HCT116 (cell line): ENCODE measurements around the gene DNAH9. TPM values are rescaled to one million over a fixed set of nuclear protein-coding genes. Genes with fewer than 3 reads are reported as not detected.
A peak's percentile ranks its signal among the peaks of the same experiment; 100 is the strongest.
"Not testable (repeated sequence)": the region's sequence is repeated elsewhere in the genome, so short reads cannot be mapped to it uniquely, and the experiment has no call there.

Experiments
- ATAC-seq: fragments of 200-7000 bp; cut with Tn5 transposase; 2 replicates; pipeline ENCODE4 v1.9.1; 2020; ENCODE audit warnings: mild to moderate bottlenecking, moderate library complexity
- BruUV-seq: library from RNA; stranded (reverse); fragments of 400-500 nt; replicated peaks from 2 replicates; lab custom pipeline; 2021; lab: Mats Ljungman, UMichigan
- CTCF ChIA-PET: fragments of 300-600 bp; sonication (Branson Sonifier 250); formaldehyde crosslinking; loops from one replicate; lab custom pipeline; 2021; ENCODE audit warnings: antibody characterized with exemption; lab: Charles Lee
- POLR2A ChIA-PET: fragments of 300-600, 350-600 bp; sonication (Branson Sonifier 250); formaldehyde crosslinking; loops from one replicate; lab custom pipeline; 2021; ENCODE audit warnings: antibody characterized with exemption; lab: Charles Lee
- RAD21 ChIA-PET, 2 experiments: fragments of 300-600 bp; sonication (Branson Sonifier 250); formaldehyde crosslinking; loops; one replicate each; lab custom pipeline; 2023; ENCODE audit warnings: low total read pairs in 2 of 2; ENCODE audit not compliant: uncharacterized antibody in 2 of 2, unreplicated experiment in 2 of 2, low non-redundant PET in 1 of 2; lab: Charles Lee
- DNase-seq: peaks from one replicate; pipeline ENCODE4 v3.0.0-alpha.2; 2010; ENCODE audit warnings: low read depth, low spot score
- H2AFZ ChIP-seq: fragments of 200-600 bp; shearing (Covaris generic), sonication (generic); 2 replicates; pipeline ENCODE4 v1.6.1; 2017; ENCODE audit warnings: low read depth, mixed run types, mixed read lengths, antibody characterized with exemption, low read length; ENCODE audit not compliant: poor library complexity, severe bottlenecking
- H3K27ac ChIP-seq: 2 replicates; pipeline ENCODE4 v1.5.1; 2012; ENCODE audit warnings: low read depth, low read length
- H3K27me3 ChIP-seq: fragments of 200-600 bp; sonication (generic); 2 replicates; pipeline ENCODE4 v1.6.1; 2016; ENCODE audit warnings: mixed run types, low read length, mixed read lengths; ENCODE audit not compliant: insufficient read depth
- H3K36me3 ChIP-seq, 2 experiments: fragments of 200-500 bp in 1 of 2; fragments of 200-600 bp in 1 of 2; sonication (Bioruptor generic) in 1 of 2; sonication (generic) in 1 of 2; 2 replicates each; pipeline versions ENCODE4 v1.5.1 to v1.6.1; 2014 to 2016; ENCODE audit warnings: low read length in 2 of 2, inconsistent platforms in 1 of 2, mixed read lengths in 1 of 2, mixed run types in 1 of 2; ENCODE audit not compliant: insufficient read depth in 2 of 2, control insufficient read depth in 1 of 2
- H3K4me1 ChIP-seq, 2 experiments: fragments of 200-600 bp in 1 of 2; sonication (generic) in 1 of 2; 2 replicates each; pipeline versions ENCODE4 v1.5.1 to v1.6.1; 2012 to 2017; ENCODE audit warnings: low read length in 2 of 2, inconsistent platforms in 1 of 2, mild to moderate bottlenecking in 1 of 2, mixed read lengths in 1 of 2, mixed run types in 1 of 2, moderate library complexity in 1 of 2; ENCODE audit not compliant: insufficient read depth in 2 of 2, control insufficient read depth in 1 of 2
- H3K4me2 ChIP-seq: fragments of 200-600 bp; sonication (generic); 2 replicates; pipeline ENCODE4 v1.6.1; 2017; ENCODE audit warnings: mixed run types, low read length, mixed read lengths
- H3K4me3 ChIP-seq, 2 experiments: fragments of 200-600 bp in 1 of 2; sonication (generic) in 1 of 2; replicated peaks in 1 of 2; 2 replicates each; pipeline ENCODE4 v1.5.1; 2011 to 2016; ENCODE audit warnings: low read length in 2 of 2, control low read depth in 1 of 2, low read depth in 1 of 2, mild to moderate bottlenecking in 1 of 2, mixed read lengths in 1 of 2, mixed run types in 1 of 2
- H3K79me2 ChIP-seq: fragments of 200-600 bp; sonication (generic); 2 replicates; pipeline ENCODE4 v1.6.1; 2017; ENCODE audit warnings: mild to moderate bottlenecking, mixed run types, low read length, moderate library complexity, mixed read lengths; ENCODE audit not compliant: insufficient read depth
- H3K9ac ChIP-seq: fragments of 200-600 bp; sonication (generic); 2 replicates; pipeline ENCODE4 v1.6.1; 2016; ENCODE audit warnings: low read length, mixed read lengths
- H3K9me2 ChIP-seq: fragments of 200-600 bp; sonication (generic), shearing (Covaris generic); 2 replicates; pipeline ENCODE4 v1.6.1; 2017; ENCODE audit warnings: mixed run types, mild to moderate bottlenecking, moderate library complexity; ENCODE audit not compliant: insufficient read depth
- H3K9me3 ChIP-seq, 2 experiments: fragments of 200-500 bp in 1 of 2; fragments of 200-600 bp in 1 of 2; sonication (Bioruptor generic) in 1 of 2; sonication (generic) in 1 of 2; 2 replicates each; pipeline ENCODE4 v1.6.1; 2014 to 2017; ENCODE audit warnings: low read length in 2 of 2, mixed read lengths in 2 of 2, inconsistent platforms in 1 of 2, low read depth in 1 of 2, mild to moderate bottlenecking in 1 of 2, mixed run types in 1 of 2, moderate library complexity in 1 of 2; ENCODE audit not compliant: control insufficient read depth in 1 of 2, insufficient read depth in 1 of 2
- H4K20me1 ChIP-seq: fragments of 200-600 bp; sonication (generic), shearing (Covaris generic); 2 replicates; pipeline ENCODE4 v1.6.1; 2017; ENCODE audit warnings: mixed run types, mild to moderate bottlenecking, moderate library complexity; ENCODE audit not compliant: insufficient read depth
- CEBPB ChIP-seq: IDR thresholded peaks from 2 replicates; pipeline ENCODE4 v1.6.1; 2012; ENCODE audit warnings: low read depth
- EGR1 ChIP-seq: IDR thresholded peaks from 2 replicates; pipeline ENCODE4 v1.6.1; 2012; ENCODE audit warnings: low read depth
- EZH2phosphoT487 ChIP-seq: fragments of 200-600 bp; IDR thresholded peaks from 2 replicates; pipeline ENCODE4 v1.6.1; 2018; ENCODE audit warnings: antibody characterized with exemption, borderline replicate concordance
- JUND ChIP-seq: IDR thresholded peaks from 2 replicates; pipeline ENCODE4 v1.6.1; 2012
- POLR2AphosphoS5 ChIP-seq: IDR thresholded peaks from 2 replicates; pipeline ENCODE4 v1.6.1; 2011; ENCODE audit warnings: mild to moderate bottlenecking, low read depth, low read length, moderate library complexity
- SP1 ChIP-seq: IDR thresholded peaks from 2 replicates; pipeline ENCODE4 v1.6.1; 2012; ENCODE audit warnings: low read depth
- TCF7L2 ChIP-seq: IDR thresholded peaks from 2 replicates; pipeline ENCODE4 v1.7.0; 2011; ENCODE audit warnings: borderline replicate concordance, inconsistent platforms; ENCODE audit not compliant: insufficient read depth, insufficient read length; ENCODE audit errors: extremely low read depth
- ZNF274 ChIP-seq: fragments of 200-500 bp; sonication (Bioruptor generic); IDR thresholded peaks from 2 replicates; pipeline ENCODE4 v1.6.1; 2014; ENCODE audit warnings: mild to moderate bottlenecking, low read depth, low read length, inconsistent platforms
- intact Hi-C: fragments of 100-400 bp; cut with micrococcal nuclease; formaldehyde crosslinking; loops from 2 replicates; pipeline ENCODE4 v1.10.0; 2022
- total RNA-seq: library from RNA; stranded (reverse); gene quantifications from one replicate; pipeline ENCODE4 v1.2.1, GENCODE V29; 2021; ENCODE audit not compliant: unreplicated experiment
- TF ChIP-seq, protein P1 (sequence below): IDR thresholded peaks from 2 replicates; pipeline ENCODE4 v1.6.1; 2012
- TF ChIP-seq, protein P2 (sequence below), 3 experiments: fragments of 200-600 bp in 1 of 3; sonication (generic) in 1 of 3; IDR thresholded peaks in 2 of 3; conservative IDR thresholded peaks in 1 of 3; 2 replicates each; pipeline ENCODE4 v1.5.1; 2012 to 2017; ENCODE audit warnings: low read depth in 2 of 3, low read length in 2 of 3, antibody characterized with exemption in 1 of 3, borderline replicate concordance in 1 of 3, control low read depth in 1 of 3, mild to moderate bottlenecking in 1 of 3, mixed read lengths in 1 of 3, mixed run types in 1 of 3, moderate library complexity in 1 of 3; ENCODE audit not compliant: insufficient read depth in 1 of 3
- TF ChIP-seq, protein P3 (sequence below): IDR thresholded peaks from 2 replicates; pipeline ENCODE4 v1.6.1; 2012; ENCODE audit warnings: low read depth

The DNAH9 gene
- total RNA-seq, 1 experiment from 2014 or later, result not detected

DNA sequence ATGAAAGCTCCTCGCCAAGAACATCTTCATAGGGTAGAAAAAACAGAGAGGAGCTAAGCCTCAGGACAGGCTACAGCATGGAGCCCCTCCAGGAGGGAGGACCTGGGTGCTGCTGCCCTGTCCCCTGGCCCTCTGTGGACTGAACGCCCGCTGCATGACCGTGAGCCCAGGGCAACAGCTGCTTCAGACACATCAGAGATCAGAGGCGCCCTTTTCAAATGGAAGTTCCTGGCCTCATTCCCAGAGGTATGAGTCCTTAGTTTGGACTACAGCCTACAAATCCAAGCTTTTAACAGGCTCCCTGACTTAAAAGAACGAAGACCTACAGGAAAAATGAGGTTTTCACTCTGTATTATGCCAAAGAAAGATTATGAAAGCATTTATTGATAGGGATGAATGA, 350.5 kb downstream of the DNAH9 start (continued):
- TF ChIP-seq EZH2phosphoT487 (no peak), POLR2AphosphoS5 (no peak), ZNF274 (no peak), CEBPB (peak; percentile 32; the same call in 1 of the 2 replicates), TCF7L2 (no peak), EGR1 (no peak)

DNA sequence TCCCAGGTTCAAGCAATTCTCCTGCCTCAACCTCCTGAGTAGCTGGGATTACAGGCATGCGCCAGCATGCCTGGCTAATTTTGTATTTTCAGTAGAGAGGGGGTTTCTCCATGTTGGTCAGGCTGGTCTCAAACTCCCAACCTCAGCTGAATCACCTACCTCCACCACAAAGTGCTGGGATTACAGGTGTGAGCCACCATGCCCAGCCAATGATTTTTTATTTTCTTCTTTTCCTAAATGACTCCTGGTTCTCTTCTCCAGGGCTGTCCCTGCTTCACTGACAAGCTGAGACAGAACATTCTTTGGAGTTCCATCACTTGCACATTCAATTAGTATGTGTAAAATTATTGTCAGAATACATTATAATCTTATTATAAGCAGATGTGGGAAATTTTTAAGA, 351.3 kb downstream of the DNAH9 start:
- RAD21 ChIA-PET, H3K9me2 ChIP-seq, H3K9me3 ChIP-seq, ATAC-seq, H4K20me1 ChIP-seq, H3K4me3 ChIP-seq, H2AFZ ChIP-seq, BruUV-seq, H3K9ac ChIP-seq, POLR2A ChIA-PET, H3K36me3 ChIP-seq, H3K79me2 ChIP-seq, DNase-seq, intact Hi-C loops, H3K27me3 ChIP-seq: not testable (repeated sequence)
- peak overlapping the region; percentile 39; the same call in 1 of the 2 replicates for H3K27ac ChIP-seq
- H3K4me2 ChIP-seq, result peak overlapping the region; percentile 71
- CTCF ChIA-PET, result interaction anchor here (2.7 kb wide), 1 partner anchor 14 kb away, joined by 14 read pairs; no protein-coding TSS in a partner anchor
- H3K4me1 ChIP-seq, result peaks cover 12 to 29% of the 10 kb centered on the region in 2 experiments

DNA sequence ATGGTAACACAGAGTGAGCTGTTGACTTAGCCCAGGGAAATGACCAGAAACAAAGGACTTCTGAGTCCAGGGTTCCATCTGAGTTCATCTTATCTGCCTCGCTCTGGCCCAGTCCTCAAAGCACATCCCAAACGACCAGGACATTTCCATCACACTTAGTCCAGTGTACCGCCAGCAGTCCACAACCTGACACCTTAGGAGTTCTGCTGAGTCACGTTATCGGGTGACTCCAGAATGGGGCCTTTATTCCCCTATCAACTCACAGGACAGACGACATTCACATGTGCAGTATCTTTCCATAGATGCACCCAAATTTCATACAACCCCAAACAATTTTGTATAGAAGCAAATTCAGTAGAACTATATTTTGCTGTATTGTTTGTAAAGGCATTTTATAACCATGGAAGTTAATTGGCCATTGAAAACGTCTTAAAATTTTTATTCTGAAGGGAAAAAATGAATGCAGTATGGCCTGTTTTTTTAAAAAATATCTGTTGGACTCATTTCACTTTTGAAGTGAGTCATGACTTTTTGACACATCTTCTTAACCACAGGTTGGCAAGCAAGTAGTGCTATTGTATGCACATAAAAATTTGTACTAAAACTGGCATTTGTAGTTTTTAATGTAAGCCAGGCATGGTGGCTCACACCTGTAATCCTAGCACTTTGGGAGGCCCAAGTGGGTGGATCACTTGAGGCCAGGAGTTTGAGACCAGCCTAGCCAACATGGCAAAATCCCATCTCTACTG, 352.7 kb downstream of the DNAH9 start:
- H3K4me1 ChIP-seq, result peaks cover 5 to 22% of the 10 kb centered on the region in 2 experiments
- H2AFZ ChIP-seq, result no peak overlapping the region
- DNase-seq, result no peak
- no peaks in the 10 kb centered on the region for H3K79me2 ChIP-seq
- no peaks in the 10 kb centered on the region for H3K9me2 ChIP-seq
- ChIA-PET RAD21 (no interaction called here), POLR2A (no interaction called here), CTCF (interaction anchor here (2.7 kb wide), 1 partner anchor 15 kb away, joined by 14 read pairs; no protein-coding TSS in a partner anchor)
- no peak overlapping the region for H3K9ac ChIP-seq
- H3K36me3 ChIP-seq, result no peaks in the 10 kb centered on the region
- H3K27ac ChIP-seq, result no peak overlapping the region
- H3K27me3 ChIP-seq, result no peaks in the 10 kb centered on the region
- BruUV-seq, result no TSS peak
- peaks cover 3 to 11% of the 10 kb centered on the region in 2 experiments; a peak in 3 of 4 replicates for H3K9me3 ChIP-seq
- no peak overlapping the region for H3K4me2 ChIP-seq
- H4K20me1 ChIP-seq, result no peaks in the 10 kb centered on the region
- ATAC-seq, result no peak
- H3K4me3 ChIP-seq, result no peak overlapping the region
- intact Hi-C loops, result no loop called here
- TF ChIP-seq CEBPB (no peak), JUND (no peak), SP1 (no peak), ZNF274 (no peak)
- TF ChIP-seq, protein P1, sequence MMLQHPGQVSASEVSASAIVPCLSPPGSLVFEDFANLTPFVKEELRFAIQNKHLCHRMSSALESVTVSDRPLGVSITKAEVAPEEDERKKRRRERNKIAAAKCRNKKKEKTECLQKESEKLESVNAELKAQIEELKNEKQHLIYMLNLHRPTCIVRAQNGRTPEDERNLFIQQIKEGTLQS, result no peak
- TF ChIP-seq, protein P2, sequence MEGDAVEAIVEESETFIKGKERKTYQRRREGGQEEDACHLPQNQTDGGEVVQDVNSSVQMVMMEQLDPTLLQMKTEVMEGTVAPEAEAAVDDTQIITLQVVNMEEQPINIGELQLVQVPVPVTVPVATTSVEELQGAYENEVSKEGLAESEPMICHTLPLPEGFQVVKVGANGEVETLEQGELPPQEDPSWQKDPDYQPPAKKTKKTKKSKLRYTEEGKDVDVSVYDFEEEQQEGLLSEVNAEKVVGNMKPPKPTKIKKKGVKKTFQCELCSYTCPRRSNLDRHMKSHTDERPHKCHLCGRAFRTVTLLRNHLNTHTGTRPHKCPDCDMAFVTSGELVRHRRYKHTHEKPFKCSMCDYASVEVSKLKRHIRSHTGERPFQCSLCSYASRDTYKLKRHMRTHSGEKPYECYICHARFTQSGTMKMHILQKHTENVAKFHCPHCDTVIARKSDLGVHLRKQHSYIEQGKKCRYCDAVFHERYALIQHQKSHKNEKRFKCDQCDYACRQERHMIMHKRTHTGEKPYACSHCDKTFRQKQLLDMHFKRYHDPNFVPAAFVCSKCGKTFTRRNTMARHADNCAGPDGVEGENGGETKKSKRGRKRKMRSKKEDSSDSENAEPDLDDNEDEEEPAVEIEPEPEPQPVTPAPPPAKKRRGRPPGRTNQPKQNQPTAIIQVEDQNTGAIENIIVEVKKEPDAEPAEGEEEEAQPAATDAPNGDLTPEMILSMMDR (IDR thresholded peaks at IDR 0.05 in 2 of 3, conservative IDR thresholded peaks at IDR 0.05 in 1 of 3; ENCODE audit: borderline replicate concordance in 1 of 3, insufficient read depth in 1 of 3, low read depth in 2 of 3, low read length in 2 of 3), result no peak
- TF ChIP-seq, protein P3, sequence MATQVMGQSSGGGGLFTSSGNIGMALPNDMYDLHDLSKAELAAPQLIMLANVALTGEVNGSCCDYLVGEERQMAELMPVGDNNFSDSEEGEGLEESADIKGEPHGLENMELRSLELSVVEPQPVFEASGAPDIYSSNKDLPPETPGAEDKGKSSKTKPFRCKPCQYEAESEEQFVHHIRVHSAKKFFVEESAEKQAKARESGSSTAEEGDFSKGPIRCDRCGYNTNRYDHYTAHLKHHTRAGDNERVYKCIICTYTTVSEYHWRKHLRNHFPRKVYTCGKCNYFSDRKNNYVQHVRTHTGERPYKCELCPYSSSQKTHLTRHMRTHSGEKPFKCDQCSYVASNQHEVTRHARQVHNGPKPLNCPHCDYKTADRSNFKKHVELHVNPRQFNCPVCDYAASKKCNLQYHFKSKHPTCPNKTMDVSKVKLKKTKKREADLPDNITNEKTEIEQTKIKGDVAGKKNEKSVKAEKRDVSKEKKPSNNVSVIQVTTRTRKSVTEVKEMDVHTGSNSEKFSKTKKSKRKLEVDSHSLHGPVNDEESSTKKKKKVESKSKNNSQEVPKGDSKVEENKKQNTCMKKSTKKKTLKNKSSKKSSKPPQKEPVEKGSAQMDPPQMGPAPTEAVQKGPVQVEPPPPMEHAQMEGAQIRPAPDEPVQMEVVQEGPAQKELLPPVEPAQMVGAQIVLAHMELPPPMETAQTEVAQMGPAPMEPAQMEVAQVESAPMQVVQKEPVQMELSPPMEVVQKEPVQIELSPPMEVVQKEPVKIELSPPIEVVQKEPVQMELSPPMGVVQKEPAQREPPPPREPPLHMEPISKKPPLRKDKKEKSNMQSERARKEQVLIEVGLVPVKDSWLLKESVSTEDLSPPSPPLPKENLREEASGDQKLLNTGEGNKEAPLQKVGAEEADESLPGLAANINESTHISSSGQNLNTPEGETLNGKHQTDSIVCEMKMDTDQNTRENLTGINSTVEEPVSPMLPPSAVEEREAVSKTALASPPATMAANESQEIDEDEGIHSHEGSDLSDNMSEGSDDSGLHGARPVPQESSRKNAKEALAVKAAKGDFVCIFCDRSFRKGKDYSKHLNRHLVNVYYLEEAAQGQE, result no peak
